HG03342 (cell line): ENCODE data around the gene RAPGEF1.

Experiments used
- ATAC-seq: cut with Tn5 transposase; IDR thresholded peaks from one replicate; pipeline ENCODE4 v1.9.1; 2021; ENCODE audit warnings: mild to moderate bottlenecking, moderate library complexity; ENCODE audit not compliant: unreplicated experiment

Gene RAPGEF1

DNA sequence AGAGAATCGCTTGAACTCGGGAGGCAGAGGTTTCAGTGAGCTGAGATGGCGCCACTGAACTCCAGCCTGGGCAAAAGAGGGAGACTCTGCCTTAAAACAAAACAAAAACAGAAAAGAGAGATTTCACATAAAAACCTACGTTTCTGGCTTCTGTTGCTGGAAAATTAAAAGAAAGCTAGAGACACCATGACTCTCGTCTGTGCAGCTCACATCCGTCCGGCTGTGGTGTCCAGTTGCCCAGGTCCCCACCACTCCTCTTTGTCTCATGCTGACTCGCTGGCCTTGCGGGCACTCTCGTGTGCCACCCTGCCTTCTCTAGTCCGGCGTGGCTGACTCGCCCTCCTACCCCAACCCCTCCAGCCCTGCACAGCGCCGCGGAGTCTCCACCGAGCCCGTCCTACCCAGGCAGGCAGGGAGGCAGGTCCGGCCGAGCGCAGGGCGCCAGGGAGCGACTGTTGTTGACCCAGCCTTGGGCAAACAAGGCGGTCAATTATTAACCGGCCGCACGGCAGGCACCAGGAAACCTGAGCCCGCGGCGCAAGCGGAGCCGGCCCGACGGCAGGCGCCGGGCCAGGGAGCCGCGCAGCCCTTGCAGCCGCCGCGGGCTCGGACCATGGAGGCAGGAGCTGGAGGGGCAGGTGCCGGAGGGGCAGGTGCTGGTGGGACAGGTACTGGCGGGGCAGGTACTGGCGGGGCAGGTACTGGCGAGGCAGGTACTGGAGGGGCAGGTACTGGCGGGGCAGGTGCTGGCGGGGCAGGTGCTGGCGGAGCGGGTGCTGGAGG, 194.7 kb downstream of the RAPGEF1 start, which contains the start of gene PRRT1B:
TSS of gene PRRT1B (plus strand) at position 521 of the 783 bp plus-strand sequence. CDS start at position 614, 93 bp downstream.
- no peak for ATAC-seq

DNA sequence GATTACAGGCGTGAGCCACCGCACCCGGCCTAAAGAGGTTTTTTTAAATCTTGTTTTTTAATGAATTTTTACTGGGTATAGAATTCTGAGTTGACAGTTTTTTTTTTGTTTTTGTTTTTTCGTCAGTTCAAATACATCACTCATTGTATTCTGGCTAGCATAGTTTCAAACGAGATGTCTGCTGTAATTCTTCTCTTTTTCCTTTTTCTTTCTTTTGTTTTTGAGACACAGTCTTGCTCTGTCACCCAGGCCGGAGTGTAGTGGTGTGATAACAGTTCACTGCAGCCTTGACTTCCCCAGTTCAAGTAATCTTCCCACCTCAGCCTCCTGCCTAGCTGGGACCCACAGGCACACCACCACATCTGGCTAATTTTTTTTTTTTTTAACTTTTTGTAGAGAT, 196.7 kb downstream of the RAPGEF1 start:
- no peak for ATAC-seq

DNA sequence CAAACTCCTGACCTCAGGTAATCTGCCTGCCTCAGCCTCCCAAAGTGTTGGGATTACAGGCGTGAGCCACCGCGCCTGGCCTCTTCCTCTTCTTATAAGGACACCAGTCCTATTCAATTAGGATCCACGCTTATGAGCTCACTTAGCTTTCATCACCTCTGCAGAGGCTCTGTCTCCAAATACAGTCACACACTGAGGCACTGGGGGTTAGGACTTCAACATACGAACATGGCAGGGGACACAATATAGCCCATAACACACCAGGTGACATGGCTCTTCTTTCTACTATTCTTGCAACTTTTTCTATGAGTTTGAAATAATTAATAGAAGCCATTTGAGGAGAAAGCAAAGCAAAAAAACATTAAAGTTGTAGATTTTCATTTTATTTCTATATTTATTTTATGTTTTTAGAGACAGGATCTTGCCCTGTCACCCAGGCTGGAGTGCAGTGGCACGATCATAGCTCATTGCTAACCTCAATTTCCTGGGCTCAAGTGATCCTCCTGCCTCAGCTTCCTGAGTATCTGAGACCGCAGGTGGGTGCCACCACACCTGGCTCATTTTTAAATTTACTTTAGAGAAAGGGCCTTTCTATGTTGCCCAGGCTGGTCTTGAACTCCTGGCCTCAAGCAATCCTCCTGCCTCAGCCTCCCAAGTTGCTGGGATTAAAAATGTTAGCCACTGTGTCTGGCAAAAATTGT, 200.5 kb downstream of the RAPGEF1 start:
- ATAC-seq: no peak

DNA sequence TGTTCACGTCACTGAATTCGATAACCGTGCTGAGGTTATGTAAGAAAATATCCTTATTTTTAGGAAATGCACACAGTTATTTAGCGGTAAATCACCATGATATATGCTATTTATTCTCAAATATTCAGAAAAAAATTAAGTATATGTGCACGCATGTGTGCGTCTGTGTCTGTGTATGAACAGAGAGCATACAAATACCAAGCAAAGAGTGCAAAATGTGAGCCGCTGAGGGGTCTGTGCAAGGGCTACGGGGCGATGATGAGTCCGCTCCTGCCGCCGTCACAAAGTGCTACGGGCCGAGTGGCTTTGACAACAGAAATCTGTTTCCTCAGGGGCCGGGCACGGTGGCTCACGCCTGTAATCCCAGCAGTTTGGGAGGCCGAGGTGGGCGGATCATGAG, 201.9 kb downstream of the RAPGEF1 start:
- no peak for ATAC-seq

DNA sequence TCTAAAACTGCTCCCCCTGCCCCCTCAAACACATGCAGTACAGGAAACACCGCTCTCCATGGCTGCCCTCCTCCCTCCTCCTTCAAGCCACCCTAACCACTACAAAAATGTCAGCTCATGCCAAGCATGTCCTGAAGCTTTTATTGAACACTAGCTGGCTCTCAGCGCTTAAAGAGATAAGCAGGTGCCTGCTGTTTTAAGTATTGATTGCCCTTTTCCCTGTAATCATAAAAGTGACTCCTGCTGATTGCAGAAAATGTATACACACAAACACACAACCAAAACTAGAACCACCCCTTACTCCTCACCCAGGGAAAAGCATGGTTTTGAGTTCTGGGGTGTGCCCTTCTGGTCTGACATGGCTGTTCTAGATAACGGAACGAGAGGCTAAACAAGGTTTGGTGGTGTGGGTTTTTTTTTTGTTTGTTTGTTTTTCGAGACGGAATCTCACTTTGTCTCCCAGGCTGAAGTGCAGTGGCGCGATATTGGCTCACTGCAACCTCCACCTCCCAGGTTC, 205.1 kb downstream of the RAPGEF1 start:
- ATAC-seq: no peak

DNA sequence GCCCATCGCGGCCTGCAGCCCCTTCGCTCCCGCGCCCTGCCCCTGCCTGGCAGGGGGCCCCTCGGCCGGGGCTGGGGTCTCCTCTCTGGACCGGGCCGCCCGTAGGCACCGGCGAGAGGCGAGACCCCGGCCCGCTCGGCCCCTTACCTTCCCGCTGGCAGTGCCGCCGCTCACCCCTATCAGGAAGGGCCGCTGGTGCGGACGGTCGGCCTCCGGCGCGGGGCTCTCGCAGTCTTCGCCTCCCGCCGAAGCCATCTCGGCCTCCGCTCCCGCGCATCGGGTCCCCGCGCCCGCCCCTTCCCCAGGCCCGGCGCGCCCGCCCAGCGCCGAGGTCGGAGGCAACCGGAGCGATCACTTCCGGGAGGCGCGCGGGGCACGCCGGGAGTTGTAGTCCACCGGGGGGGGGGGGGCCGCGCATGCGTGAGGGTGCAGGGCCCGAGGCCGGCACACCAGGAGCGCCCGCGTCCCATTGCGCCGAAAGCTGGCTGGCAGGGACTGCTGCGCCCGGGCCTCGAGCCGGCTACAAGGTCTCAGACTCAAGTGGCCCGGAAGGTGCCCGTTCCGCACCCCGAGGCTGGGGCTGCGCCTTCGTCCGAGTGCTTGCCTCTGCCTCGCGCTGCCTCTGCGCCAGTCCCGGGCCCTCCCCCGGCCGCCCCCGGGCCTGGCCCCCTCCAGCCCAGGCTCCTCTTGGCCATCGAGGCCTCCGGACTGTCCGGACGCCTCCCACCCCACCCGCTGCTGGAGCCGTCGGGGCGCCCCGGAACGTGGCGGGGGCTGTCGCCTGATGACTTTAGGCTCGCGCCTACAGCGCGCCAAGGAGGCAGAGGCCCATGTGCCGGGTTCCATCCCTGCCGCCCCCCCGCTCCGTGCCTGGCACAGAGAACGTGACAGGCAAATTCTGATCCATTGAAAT, 208.7 kb downstream of the RAPGEF1 start, which contains the start of gene UCK1:
TSS of gene UCK1 (minus strand) at position 344 of the 913 bp plus-strand sequence. CDS start at position 255, 89 bp downstream.
- ATAC-seq: peak; percentile 79

DNA sequence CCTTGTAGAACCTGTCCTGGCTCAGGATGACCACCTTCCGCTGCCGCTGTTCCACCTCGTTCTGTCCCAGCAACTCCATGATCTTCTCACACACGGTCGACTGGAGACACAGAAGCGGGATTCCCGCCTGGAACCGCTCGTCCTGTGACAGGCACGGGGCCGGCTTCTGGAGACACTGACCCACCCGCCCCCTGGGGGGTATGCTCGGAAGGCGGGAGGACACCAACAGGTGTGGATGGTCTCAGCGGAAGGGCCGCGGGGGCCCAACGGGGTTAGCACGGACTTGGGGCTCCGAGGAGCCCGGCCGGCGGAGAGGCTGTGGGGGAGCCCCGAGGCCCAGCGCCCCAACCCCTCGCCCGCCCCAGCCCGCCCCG, 209.3 kb downstream of the RAPGEF1 start:
- ATAC-seq: peak; percentile 28

DNA sequence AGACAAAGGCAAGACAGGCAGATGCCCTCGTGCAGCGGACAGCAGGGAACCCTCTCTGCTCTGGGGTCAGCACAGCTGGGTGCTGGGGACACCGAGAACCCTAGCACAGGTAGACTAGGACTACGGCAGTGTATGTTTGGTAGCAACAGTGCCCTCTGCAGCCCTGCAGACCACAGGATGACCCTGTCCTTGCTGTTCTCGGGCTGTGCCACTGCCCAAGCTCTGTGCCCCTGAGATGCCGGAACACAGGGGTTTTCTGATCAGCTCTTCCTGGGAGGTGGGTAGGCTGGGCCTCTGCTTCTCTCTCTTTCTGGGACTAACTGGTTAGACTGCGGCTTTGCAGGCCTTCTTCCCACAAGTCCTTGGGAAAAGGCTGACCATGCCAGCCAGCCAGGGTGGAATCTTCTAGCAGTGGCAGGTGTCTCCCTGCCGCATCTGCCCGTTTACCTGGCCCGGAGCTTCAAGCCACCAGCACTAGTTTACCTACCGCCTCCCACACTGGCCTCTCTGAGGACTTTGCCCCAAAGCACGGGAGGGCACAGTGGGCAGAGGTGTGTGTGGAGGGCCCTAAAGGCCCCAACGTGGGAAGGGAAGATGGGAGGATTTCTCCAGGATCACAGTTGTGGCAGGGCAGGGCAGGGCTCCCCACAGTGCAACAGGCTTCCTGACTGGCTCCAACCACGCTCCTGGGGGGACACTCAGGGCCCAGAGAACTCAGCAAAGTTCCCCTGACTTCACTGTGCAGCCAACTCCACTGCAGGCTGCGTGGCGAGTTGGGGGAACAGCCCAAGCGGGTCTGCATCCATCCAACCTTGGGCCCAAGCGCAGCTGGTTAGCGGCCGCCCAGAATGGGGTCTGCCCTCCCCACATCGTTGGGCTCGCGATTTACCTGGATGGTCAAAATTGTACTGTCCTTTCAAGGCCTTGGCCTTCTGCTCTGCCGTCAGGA, 210.0 kb downstream of the RAPGEF1 start:
- no peak for ATAC-seq

DNA sequence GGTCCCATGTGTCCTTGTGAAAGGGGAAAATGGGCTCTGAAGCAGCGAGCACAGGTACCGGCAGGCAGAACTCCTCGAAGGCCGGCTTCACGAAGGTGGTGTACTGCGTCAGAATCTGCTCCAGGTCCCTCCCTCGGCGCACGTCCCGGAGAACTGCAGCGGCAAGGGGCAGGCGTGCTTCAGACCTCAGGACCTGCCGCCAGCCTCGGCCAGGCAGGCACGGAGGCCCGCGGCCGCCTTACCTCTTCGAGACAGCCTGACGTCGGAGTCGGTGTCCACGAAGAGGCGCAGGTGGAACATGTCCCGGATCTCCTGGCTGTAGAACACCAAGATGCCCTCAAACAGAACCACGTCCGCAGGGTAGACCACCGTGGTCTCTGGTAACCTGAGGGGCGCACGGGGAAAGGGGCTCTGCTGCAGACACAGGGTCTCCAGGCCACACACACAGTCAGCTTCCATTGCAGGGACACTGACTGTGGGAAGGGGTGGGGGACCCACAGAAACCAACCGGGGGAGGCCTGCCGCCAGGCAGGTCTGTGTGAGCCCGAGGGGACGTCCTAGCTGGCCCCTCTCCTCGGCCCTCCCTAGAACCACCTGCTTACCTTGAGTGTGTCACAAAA, 210.9 kb downstream of the RAPGEF1 start:
- ATAC-seq: no peak

DNA sequence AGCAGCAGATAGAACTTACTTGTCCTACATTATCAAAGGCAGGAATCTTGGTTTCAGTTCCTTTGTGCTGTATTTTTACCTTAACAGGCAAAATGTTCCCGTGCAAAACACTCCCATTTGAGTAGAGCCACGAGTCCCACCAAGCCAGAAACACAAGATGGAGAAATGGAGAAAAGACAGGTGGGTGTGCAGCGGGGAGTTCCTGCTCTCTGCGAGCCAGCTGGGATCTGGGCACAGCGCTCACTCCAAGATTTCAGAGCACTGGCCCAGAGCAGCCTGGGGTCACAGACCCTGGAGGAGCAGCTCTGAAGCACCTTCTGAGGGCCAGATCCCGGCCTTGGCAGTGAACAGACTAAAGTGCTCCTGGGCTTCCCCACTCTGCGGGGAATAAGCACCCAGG, 211.7 kb downstream of the RAPGEF1 start:
- no peak for ATAC-seq
